ENCODE results near the gene TAS2R5. TPM values are rescaled to one million over a fixed set of nuclear protein-coding genes. Genes with fewer than 3 reads are reported as not detected.
"Not testable (repeated sequence)": the region's sequence is repeated elsewhere in the genome, so short reads cannot be mapped to it uniquely, and the experiment has no call there.

The TAS2R5 gene, protein sequence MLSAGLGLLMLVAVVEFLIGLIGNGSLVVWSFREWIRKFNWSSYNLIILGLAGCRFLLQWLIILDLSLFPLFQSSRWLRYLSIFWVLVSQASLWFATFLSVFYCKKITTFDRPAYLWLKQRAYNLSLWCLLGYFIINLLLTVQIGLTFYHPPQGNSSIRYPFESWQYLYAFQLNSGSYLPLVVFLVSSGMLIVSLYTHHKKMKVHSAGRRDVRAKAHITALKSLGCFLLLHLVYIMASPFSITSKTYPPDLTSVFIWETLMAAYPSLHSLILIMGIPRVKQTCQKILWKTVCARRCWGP
- 0.67 and 0.98 TPM in 2 replicates for total RNA-seq

DNA sequence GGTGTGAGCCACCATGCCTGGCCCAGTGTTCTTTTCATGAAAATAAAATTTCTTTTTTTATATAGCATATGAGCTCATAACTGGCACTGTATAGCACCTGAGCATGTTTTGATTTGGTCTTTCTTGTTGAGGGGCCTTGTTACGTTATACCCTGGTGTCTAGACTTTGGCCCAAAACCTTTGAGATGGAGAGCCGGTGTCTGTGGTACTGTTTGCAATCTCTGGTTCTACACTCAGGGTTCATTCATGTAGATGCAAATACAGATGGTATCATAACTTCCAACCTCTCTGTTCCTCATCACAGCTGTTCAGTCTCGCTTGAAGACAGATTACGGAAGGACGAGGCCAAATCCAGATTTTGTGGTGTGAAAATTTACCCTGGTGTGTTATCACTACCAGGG is at the start of gene TAS2R5:
TSS of gene TAS2R5 (plus strand) at position 301 of the 400 bp plus-strand sequence. CDS start 145 bp downstream, outside the sequence.
- H3K4me1 Mint-ChIP-seq (ENCODE audit: low read depth), result no peaks in the 10 kb centered on the region
- no peaks in the 10 kb centered on the region for H3K27me3 Mint-ChIP-seq (ENCODE audit: insufficient read depth)
- no peak within 1 kb of the TSS for H3K4me3 Mint-ChIP-seq
- no peak within 1 kb of the TSS for H3K27ac Mint-ChIP-seq
- H3K9me3 Mint-ChIP-seq, result no peaks in the 10 kb centered on the region
- DNase-seq (ENCODE audit: low spot score), result no peak
- no peaks in the 10 kb centered on the region for H3K36me3 Mint-ChIP-seq (ENCODE audit: low read depth)
- intact Hi-C loops (cut with micrococcal nuclease), result no loop called here

DNA sequence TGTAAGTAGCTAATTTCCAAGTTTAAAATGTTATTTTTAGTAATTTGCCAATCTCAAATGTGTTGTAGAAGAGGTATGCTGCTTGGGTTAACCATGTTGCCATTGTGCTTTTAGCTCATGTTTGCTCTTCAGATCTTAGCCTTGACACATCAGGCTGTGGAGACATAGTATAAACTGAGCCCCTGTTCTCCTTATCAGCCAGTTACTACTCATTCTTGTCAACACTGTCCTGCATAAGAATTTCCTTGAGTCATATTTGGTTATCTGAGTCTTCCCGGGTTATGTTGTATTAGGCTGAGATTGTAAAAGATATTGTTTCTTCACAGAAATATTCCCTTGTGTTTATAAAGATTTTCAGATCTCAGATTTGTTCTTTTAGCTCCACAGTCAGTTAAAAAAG is 47.8 kb upstream of the TAS2R5 start:
- H3K36me3 Mint-ChIP-seq (ENCODE audit: low read depth), result peaks cover 45% of the 10 kb centered on the region
- no peaks in the 10 kb centered on the region for H3K9me3 Mint-ChIP-seq
- H3K27ac Mint-ChIP-seq, result no peak overlapping the region
- DNase-seq (ENCODE audit: low spot score), result no peak
- H3K4me3 Mint-ChIP-seq, result no peak overlapping the region
- no peaks in the 10 kb centered on the region for H3K27me3 Mint-ChIP-seq (ENCODE audit: insufficient read depth)
- intact Hi-C loops (cut with micrococcal nuclease), result loop anchor here (1.0 kb wide), 1 partner anchor 8 kb away; no protein-coding TSS in a partner anchor
- H3K4me1 Mint-ChIP-seq (ENCODE audit: low read depth), result peaks cover 26% of the 10 kb centered on the region

DNA sequence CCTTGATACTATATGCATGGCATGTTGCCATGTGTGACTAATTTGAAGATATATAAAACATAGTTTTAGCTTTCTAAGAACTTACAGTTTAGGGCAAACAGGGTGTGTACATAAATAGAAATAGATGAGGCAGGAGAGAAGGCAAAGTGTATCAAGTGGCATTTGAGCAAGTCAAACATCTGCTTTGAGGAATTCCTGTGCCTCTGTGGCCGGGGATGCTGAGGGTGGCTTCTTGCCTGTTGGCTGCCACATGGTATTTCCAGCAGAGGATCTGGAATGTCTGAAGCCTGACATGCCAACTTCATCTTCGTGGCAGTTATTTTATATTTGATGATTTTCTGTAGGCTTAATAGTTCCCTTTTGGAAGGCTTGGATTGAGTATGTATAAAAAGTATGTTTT is 45.9 kb upstream of the TAS2R5 start:
- H3K27ac Mint-ChIP-seq, result no peak overlapping the region
- H3K4me1 Mint-ChIP-seq (ENCODE audit: low read depth), result peaks cover 20% of the 10 kb centered on the region
- no peaks in the 10 kb centered on the region for H3K27me3 Mint-ChIP-seq (ENCODE audit: insufficient read depth)
- H3K9me3 Mint-ChIP-seq, result no peaks in the 10 kb centered on the region
- no peak for DNase-seq (ENCODE audit: low spot score)
- H3K4me3 Mint-ChIP-seq, result no peak overlapping the region
- peaks cover 47% of the 10 kb centered on the region for H3K36me3 Mint-ChIP-seq (ENCODE audit: low read depth)
- intact Hi-C loops (cut with micrococcal nuclease), result no loop called here

DNA sequence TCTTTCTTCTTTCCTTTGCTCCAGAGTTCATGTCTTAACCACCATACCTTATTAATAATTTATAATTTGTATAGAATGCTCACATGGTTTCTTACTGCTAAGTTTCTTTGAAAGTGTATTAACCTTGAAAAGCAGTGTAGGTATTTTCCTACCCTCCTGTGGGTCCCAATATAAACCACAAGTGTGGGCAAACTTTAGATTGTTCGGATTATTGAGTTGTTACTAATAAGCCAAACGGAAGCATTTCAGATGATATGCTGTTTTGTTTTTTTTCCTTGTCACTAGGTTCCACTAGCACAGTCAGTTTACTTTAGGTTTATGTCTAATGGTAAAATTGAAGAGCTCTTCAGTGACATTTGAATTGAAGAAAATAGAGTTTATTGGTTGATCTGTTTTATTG is 41.6 kb upstream of the TAS2R5 start:
- Mint-ChIP-seq H3K9me3 (peaks cover 34% of the 10 kb centered on the region), H3K36me3 (ENCODE audit: low read depth) (peaks cover 59% of the 10 kb centered on the region), H3K27me3 (ENCODE audit: insufficient read depth) (no peaks in the 10 kb centered on the region), H3K4me1 (ENCODE audit: low read depth) (peaks cover 4% of the 10 kb centered on the region), H3K27ac (no peak overlapping the region), H3K4me3 (no peak overlapping the region)
- intact Hi-C loops (cut with micrococcal nuclease), result no loop called here
- no peak for DNase-seq (ENCODE audit: low spot score)

DNA sequence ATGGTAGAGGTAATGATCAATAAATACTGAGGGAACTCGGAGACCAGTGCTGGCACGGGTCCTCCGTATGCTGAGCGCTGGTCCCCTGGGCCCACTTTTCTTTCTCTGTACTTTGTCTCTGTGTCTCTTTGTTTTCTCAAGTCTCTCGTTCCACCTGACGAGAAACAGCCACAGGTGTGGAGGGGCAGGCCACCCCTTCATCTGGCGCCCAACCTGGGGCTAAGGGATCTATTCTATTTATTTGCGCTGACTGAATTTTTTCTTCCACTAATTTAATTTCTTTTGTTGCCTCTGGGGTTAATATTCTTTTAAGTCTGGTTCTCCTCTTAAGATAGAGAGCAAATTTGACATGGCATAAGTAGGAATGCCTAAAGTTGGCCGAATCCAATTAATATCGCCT is 38.1 kb upstream of the TAS2R5 start:
- DNase-seq (ENCODE audit: low spot score); H3K4me3 Mint-ChIP-seq; intact Hi-C loops (cut with micrococcal nuclease); H3K4me1 Mint-ChIP-seq (ENCODE audit: low read depth); H3K27ac Mint-ChIP-seq; H3K27me3 Mint-ChIP-seq (ENCODE audit: insufficient read depth): not testable (repeated sequence)
- Mint-ChIP-seq H3K9me3 (peaks cover 34% of the 10 kb centered on the region), H3K36me3 (ENCODE audit: low read depth) (peaks cover 76% of the 10 kb centered on the region)

DNA sequence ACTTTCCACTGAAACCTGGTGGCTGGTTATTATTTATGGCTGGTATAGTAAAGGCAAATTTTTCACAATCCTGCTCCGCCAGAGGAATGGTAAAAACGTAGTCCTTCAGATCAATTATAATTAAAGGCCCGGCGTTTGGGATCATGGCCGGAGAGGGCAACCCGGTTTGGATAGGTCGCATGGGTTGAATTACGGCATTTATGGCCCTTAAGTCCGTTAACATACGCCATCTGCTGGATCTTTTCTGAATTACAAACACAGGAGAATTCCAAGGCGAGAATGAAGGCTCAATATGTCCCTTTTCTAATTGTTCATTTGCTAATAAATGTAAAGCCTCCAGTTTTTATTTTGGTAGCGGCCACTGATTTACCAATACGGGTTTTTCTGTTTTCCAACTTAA is 37.4 kb upstream of the TAS2R5 start:
- intact Hi-C loops (cut with micrococcal nuclease), result no loop called here

DNA sequence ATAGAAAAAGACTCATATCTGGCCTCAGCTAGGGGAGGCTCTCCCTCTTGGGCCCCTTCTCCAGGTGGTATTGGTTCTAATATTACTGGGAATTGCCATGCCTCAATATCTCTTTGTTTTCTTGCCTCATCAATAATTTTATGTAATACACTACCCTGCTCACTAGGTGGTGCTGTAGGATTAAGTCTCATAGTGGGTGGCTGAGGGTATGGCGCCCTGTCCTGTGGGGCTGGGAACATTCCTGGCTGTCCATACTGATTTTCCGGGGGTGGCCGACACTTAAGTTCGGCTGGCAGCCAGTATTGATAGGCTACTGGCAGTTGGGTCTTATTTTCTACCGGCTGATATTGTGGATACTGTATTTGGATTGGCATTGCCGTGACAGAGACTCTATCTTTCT is 35.1 kb upstream of the TAS2R5 start:
- no peak overlapping the region for H3K27ac Mint-ChIP-seq
- intact Hi-C loops (cut with micrococcal nuclease), result loop anchor here (1.0 kb wide), 1 partner anchor 31 kb away; no protein-coding TSS in a partner anchor
- no peaks in the 10 kb centered on the region for H3K27me3 Mint-ChIP-seq (ENCODE audit: insufficient read depth)
- H3K36me3 Mint-ChIP-seq (ENCODE audit: low read depth), result peaks cover 85% of the 10 kb centered on the region
- H3K4me1 Mint-ChIP-seq (ENCODE audit: low read depth), result peaks cover 10% of the 10 kb centered on the region
- H3K9me3 Mint-ChIP-seq, result peaks cover 32% of the 10 kb centered on the region
- no peak for DNase-seq (ENCODE audit: low spot score)
- H3K4me3 Mint-ChIP-seq, result no peak overlapping the region

More for the DNA sequence above, 37.4 kb upstream of the TAS2R5 start:
- Mint-ChIP-seq H3K36me3 (ENCODE audit: low read depth) (peaks cover 83% of the 10 kb centered on the region), H3K9me3 (peaks cover 34% of the 10 kb centered on the region), H3K4me3 (no peak overlapping the region), H3K27me3 (ENCODE audit: insufficient read depth) (no peaks in the 10 kb centered on the region), H3K4me1 (ENCODE audit: low read depth) (peaks cover 10% of the 10 kb centered on the region), H3K27ac (no peak overlapping the region)
- no peak for DNase-seq (ENCODE audit: low spot score)

DNA sequence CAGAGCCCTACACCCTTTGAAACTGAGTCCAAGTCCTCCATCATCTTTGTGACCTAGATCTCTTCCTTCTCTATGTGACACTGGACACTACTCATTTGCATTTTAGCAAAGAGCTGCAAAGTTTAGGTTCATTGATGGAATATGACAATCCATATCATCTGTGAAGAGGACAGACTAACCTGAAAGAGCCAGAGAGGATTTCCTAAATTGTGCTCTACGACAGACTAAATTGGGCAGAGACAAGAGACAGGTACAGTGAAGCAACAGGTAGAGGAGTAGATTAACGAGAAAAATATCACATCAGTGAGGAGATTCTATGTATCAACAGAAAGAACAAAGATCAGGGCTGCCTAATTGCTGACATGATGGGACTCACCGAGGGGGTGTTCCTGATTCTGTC is 26.2 kb upstream of the TAS2R5 start, which contains the start of gene TAS2R3:
TSS of gene TAS2R3 (plus strand) at position 301 of the 400 bp plus-strand sequence. CDS start at position 363, 62 bp downstream.
- Mint-ChIP-seq H3K27ac (no peak within 1 kb of the TSS), H3K9me3 (no peaks in the 10 kb centered on the region), H3K27me3 (ENCODE audit: insufficient read depth) (no peaks in the 10 kb centered on the region), H3K36me3 (ENCODE audit: low read depth) (peaks cover 17% of the 10 kb centered on the region), H3K4me1 (ENCODE audit: low read depth) (no peaks in the 10 kb centered on the region), H3K4me3 (no peak within 1 kb of the TSS)
- intact Hi-C loops (cut with micrococcal nuclease), result no loop called here
- DNase-seq (ENCODE audit: low spot score), result no peak

DNA sequence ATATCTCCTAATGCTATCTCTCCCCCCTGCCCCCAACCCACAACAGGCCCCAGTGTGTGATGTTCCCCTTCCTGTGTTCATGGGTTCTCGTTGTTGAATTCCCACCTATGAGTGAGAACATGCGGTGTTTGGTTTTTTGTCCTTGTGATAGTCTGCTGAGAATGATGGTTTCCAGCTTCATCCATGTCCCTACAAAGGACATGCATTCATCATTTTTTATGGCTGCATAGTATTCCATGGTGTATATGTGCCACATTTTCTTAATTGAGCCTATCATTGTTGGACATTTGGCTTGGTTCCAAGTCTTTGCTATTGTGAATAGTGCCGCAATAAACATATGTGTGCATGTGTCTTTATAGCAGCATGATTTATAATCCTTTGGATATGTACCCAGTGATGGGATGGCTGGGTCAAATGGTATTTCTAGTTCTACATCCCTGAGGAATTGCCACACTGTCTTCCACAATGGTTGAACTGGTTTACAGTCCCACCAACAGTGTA is 19.9 kb upstream of the TAS2R5 start:
- H3K9me3 Mint-ChIP-seq; H3K27me3 Mint-ChIP-seq (ENCODE audit: insufficient read depth); H3K4me1 Mint-ChIP-seq (ENCODE audit: low read depth); DNase-seq (ENCODE audit: low spot score); H3K4me3 Mint-ChIP-seq; intact Hi-C loops (cut with micrococcal nuclease); H3K36me3 Mint-ChIP-seq (ENCODE audit: low read depth); H3K27ac Mint-ChIP-seq: not testable (repeated sequence)

DNA sequence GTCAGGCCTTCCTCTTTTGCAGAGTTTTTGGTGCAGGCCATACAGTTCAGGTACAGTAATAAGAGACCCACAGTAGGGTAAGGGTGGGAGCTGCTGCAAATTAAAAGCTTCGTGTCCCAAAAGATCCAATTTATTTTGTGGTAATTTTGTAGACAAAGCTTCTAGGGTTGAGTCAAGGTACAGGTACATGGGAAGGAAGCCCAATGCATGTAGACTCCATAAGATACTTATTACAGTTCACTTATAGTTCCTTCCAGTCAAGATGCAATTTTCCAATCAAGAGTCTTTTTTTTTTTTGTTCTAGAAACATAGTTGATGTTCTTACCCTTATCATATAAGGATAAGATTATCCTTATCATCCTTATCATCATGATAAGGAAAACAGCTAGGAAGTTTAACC is 13.6 kb upstream of the TAS2R5 start, which contains the start of gene TAS2R4:
TSS of gene TAS2R4 (plus strand) at position 301 of the 400 bp plus-strand sequence. CDS start 1,815 bp downstream, outside the sequence.
- H3K27ac Mint-ChIP-seq, result no peak within 1 kb of the TSS
- no peak for DNase-seq (ENCODE audit: low spot score)
- peaks cover 15% of the 10 kb centered on the region for H3K36me3 Mint-ChIP-seq (ENCODE audit: low read depth)
- intact Hi-C loops (cut with micrococcal nuclease), result no loop called here
- H3K4me3 Mint-ChIP-seq, result no peak within 1 kb of the TSS
- H3K4me1 Mint-ChIP-seq (ENCODE audit: low read depth), result no peaks in the 10 kb centered on the region
- no peaks in the 10 kb centered on the region for H3K27me3 Mint-ChIP-seq (ENCODE audit: insufficient read depth)
- no peaks in the 10 kb centered on the region for H3K9me3 Mint-ChIP-seq

DNA sequence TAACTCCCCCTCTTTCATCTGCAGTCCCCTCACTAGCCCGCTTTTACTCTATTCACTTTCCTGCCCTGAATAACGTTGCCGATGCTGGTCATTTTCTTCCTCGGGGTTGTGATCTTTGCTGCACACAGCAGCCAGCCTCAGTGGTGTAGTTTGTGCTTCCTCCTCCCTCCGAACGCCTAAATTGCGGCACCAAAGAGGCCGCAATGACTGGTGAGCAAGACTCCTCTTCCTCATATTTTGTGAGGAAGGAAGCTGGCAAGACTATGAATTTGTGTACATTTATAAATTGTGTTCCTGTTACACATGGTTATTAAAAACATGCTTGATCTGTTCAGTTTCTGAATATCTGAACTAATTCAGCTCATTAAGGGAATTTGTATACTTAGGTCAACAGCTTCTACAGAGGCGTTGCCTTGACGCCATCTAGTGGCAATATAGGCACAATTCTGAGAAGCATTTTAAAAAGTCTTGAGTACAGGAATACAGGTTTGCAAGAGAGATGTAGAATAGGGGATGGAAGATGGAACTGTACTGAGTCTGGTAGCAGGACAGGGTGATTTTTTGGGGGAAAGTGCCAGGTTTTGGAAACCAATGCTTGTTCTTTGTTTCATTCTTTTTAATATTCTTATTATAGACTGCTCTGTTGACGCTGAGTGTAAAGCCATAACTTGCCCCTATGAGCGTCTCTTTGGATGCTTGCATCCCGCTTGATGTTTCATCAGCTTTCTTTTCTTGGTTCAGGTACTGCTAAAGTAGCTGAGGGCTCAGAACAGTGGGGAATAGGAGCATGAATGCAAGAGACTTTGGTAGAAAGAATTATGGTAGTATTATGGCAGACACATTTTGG is 4.1 kb upstream of the TAS2R5 start:
- Mint-ChIP-seq H3K9me3 (no peaks in the 10 kb centered on the region), H3K27ac (no peak overlapping the region), H3K27me3 (ENCODE audit: insufficient read depth) (no peaks in the 10 kb centered on the region), H3K36me3 (ENCODE audit: low read depth) (no peaks in the 10 kb centered on the region), H3K4me3 (no peak overlapping the region), H3K4me1 (ENCODE audit: low read depth) (no peaks in the 10 kb centered on the region)
- intact Hi-C loops (cut with micrococcal nuclease), result loop anchor here (1.0 kb wide), 2 partner anchors 31 to 132 kb away; no protein-coding TSS in a partner anchor
- DNase-seq (ENCODE audit: low spot score), result no peak

DNA sequence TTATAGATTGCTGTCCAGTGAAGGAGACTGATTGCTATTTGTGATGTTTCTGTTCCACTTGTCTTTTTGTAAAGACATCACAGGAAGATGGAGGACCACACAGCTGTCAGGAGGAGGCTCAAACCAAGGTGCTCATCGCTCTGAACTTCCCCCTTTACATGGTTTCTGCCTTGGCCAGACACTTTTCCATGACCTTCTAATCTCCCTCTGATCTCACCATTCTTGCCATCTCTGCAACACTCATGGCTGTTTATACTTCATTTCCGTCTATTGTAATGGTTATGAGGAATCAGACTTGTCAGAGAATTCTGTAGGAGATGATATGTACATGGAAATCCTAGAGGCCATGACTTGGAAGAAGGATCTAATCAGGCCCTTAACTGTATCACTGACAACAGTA is 1.7 kb upstream of the TAS2R5 start:
- Mint-ChIP-seq H3K27ac (no peak overlapping the region), H3K27me3 (ENCODE audit: insufficient read depth) (no peaks in the 10 kb centered on the region), H3K9me3 (no peaks in the 10 kb centered on the region), H3K36me3 (ENCODE audit: low read depth) (no peaks in the 10 kb centered on the region), H3K4me3 (no peak overlapping the region), H3K4me1 (ENCODE audit: low read depth) (no peaks in the 10 kb centered on the region)
- DNase-seq (ENCODE audit: low spot score), result no peak
- intact Hi-C loops (cut with micrococcal nuclease), result no loop called here

DNA sequence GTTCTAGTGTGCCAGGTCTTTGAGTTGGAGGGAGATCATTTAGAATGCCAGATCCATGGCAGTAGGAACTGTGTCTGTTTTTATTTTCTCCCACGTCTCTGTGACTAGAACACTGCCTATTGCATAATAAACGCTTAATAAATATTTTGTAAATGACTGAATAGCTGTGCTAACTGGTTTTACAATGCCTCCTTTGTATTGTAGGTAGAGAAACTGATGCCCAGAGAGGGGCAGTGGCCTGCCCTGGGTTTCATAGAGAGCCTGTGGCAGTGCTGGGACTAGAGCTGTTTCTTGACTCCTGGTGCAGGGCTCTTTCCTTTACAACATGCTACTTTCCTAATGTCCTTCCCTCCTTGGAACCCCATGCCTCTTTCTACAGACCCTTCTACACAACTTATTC is 2.5 kb downstream of the TAS2R5 start:
- Mint-ChIP-seq H3K4me1 (ENCODE audit: low read depth) (no peaks in the 10 kb centered on the region), H3K4me3 (no peak overlapping the region), H3K27me3 (ENCODE audit: insufficient read depth) (no peaks in the 10 kb centered on the region), H3K9me3 (no peaks in the 10 kb centered on the region), H3K36me3 (ENCODE audit: low read depth) (no peaks in the 10 kb centered on the region), H3K27ac (no peak overlapping the region)
- intact Hi-C loops (cut with micrococcal nuclease), result no loop called here
- no peak for DNase-seq (ENCODE audit: low spot score)

Measured in activated T-helper 1 cell treated with anti-CD3 and anti-CD28 coated beads, Interleukin-12 subunit alpha, Interleukin-12 subunit beta, Interleukin-2, Interleukin-4 antibody, amounts not matched to agents 30 ng/mL and 10 ng/mL and 1 ng/mL, durations not matched to agents 14 hours and 24 hours and 36 hours (primary cell).